ENCODE data around the gene MCL1.

The MCL1 gene

DNA sequence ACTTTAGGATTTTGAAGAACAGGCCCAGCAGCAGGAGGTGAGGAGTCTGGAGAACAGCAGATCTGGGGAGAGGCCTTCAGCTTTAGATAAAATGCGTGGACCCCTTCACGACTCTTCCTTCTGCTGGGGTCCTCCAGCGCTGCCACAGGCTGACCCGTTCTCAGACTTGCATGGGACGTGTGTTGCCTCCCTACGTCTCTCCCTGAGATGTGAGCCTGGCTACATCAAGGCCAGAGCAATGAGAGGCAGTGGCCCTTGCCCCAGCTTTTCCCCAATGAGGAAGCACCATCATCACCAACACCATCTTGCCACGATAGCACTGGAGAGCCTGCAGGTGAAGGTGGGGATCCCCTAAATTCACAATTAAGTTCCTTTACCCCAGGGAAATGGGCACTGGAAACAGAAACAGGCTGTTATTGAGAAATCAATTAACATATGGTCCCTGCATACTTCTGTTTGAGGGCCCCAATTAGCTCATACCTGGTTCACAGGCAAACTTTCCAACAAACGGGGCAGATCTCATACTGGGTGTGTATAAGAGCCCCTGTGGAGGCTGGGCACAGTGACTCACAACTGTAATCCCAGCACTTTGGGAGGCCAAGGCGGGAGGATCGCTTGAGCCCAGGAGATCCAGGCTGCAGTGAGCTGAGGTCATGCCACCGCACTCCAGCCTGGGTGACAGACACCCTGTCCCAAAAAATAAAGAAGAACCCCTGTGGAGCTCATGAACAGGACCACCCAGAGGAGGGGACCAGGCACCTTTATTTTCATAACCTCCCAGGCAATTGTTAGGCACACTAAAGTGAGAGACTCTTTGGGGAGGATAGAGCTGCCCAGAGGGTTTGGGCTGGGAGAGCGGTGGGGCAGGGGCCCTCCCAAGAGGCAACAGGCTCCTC, 42.3 kb downstream of the MCL1 start:
- no peak for DNase-seq

DNA sequence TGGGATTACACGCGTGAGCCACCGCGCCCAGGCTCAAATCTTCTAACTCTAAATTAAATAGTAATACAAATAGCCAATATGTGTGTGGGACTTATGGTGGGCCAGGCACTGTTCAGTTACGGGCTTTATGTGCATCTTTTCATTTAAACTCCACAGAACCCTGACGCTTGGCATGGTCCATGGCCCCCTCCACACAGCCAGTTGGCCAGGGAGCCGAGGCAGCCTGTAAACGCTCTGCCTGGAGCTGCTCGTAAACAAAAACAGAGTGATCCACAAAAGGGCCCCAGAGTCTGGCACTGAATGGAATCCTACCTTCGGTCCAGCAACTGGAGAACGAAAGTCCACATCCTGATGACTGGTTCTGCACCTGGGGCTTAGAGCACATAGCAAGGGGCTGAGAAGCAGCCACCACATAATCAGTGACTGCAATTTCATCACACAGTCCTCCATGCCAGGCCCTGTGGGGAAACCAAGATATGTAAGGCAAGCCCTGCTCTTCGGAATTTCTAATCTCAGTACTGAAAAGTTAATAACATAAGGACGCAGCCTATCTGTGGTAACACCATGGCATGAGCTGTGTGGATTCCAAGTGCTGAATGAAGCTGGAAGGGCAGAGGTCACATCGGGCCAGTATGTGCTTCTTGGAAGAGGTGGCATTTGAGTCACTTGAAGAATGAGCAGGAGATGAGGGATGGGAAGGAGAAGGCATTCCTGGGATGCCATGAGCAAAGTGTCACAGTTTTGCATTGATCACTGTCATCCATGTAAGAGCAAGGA, 43.7 kb downstream of the MCL1 start:
- no peak for DNase-seq

DNA sequence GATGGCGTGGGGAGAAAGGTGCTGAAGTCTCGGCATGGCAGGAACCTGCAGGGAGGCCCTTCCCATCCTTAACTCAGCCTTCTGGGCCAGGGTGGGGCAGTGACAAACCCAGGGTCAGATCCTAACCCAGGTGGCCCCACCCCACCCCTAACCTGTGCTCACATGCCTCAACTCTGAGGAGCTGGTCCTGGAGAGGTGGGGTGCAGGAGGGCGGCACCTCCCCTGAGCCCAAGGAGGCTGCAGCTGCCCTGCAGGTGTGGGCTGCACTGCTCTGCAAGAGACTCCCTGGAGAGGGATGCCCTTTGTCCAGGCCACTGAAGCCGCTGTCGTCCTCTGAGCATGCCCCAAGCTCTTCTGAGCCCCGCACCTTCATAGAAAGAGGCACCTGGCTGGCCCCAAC, 45.4 kb downstream of the MCL1 start:
- no peak for DNase-seq

DNA sequence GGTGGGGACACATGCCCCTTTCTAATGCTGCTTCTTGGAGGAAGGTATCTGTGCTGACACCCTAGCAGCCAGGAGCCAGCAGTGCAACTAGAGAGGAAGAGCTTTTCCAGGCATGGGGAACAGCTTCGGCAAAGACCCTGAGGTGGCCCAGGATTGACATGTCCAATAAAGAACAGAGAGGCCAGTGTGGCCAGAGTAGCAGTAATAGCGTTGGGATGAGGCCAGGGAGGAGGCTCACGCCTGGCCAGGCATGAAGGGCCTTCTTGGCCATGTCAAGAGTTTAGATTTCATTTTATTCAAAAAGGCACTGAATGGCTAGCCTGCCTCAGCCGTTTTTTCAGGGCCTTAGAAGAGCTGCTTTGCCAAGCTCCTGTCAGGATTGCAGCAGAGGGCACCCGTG, 46.5 kb downstream of the MCL1 start:
- no peak for DNase-seq

DNA sequence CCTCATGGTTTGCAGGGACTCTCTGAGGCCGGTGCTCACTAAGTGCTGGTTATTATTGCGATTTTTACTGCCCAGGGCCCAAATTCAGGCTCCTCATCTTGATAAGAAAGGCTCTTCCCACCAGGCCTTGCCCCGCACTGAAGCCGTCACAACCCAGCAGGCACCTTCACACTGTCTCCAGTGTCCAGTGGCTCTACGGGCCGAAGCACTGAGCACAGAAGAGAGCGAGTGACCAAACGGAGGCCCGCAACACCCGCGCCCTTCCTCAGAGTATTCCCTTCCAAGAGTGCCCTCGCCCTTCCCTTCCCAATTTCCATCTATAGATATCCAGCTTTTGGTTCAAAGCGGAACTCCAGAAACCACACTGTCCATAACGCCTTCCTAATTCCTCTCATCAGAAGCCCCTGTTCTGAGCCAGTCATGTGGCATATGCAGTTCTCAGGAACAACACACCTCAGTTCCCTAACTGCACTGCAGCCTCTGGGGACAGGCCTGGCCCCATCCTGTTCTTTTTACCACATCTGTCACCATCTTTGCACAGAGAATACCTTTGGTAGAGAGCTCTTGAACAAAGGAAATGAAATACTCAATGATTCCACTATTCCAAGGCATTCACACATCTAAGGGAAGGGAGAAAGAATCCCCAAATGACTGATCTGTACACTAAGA, 48.8 kb downstream of the MCL1 start:
- DNase-seq: no peak

DNA sequence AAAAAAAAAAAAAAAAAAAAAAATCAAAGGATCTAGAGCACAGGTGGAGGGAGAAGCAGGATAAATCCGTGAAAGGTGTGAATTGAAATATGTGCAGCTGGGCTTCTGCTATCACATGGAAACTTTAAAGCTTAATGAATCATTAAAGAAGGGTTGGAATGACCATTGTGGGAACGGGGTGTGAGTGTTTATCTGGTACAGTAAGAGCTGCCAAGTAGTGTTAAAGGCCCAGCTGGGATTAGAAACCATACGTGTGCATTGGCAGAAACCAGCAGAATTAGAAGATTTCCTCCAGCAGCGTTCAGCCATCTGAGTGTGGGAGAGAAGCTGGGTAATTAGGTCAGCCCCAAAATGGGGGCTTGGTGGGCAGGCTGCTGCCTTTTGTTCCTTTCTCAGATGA, 50.4 kb downstream of the MCL1 start:
- no peak for DNase-seq

DNA sequence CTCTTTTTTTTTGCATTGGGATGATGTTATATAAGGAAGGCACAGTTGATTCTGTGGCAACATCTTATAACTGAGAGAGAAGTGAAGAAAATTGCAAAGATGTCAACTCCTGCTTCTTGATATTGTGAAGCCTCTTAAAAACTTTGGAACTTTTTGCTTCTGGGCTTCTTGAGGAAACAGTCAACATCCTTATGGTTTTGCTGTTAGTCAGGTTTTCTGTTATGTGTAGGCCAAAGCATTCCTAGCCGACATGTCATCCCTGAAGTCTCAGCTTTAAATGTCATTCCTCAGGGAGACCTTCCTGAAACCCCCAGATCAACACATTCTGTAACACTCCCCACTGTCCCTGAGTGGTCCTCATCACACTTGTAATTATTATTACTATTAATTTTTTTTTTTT, 51.2 kb downstream of the MCL1 start:
- no peak for DNase-seq

DNA sequence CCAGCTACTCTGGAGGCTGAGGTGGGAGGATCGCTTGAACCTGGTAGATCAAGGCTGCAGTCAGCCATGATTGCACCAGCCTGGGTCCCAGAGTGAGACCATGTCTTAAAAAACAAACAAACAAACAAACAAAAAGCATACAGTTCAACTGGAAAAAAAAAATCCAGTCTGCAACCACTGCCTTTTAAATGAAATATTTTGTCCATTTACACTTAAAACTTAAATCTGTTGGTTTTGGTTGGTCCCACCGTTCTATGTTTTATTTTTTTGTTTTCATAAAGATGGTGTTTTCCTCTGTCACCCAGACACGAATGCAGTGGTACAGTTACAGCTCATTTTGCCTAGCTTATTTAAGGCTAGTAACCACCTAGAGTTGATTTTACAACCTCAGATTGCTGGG, 54.1 kb downstream of the MCL1 start:
- DNase-seq: no peak

Data from stimulated activated CD4-positive, alpha-beta T cell treated with anti-CD3 and anti-CD28 coated beads, Interleukin-2, amount 100 ng/mL, for 24 hours (primary cell).